PC-9 (cell line): Measurements from ENCODE around the gene LSM14A. TPM values are rescaled to one million over a fixed set of nuclear protein-coding genes. Genes with fewer than 3 reads are reported as not detected.

Source experiments
- BruUV-seq: library from RNA; stranded (reverse); fragments of 400-500 nt; replicated peaks from 2 replicates; lab custom pipeline; 2021; lab: Mats Ljungman, UMichigan
- CTCF ChIA-PET: fragments of 300-600 bp; sonication (Branson Sonifier 250); formaldehyde crosslinking; loops from one replicate; lab custom pipeline; 2022; ENCODE audit warnings: antibody characterized with exemption; lab: Charles Lee
- POLR2A ChIA-PET: fragments of 300-600 bp; sonication (Branson Sonifier 250); formaldehyde crosslinking; loops from one replicate; lab custom pipeline; 2022; ENCODE audit warnings: antibody characterized with exemption; ENCODE audit not compliant: unreplicated experiment; lab: Charles Lee
- DNase-seq, 2 experiments: peaks; one replicate each; pipeline versions ENCODE4 v3.0.0 to v3.0.0-alpha.2; 2015 to 2022; ENCODE audit warnings: mixed read lengths in 1 of 2
- H2AFZ ChIP-seq: fragments of 200-600 bp; sonication (generic); 2 replicates; pipeline ENCODE4 v1.8.1; 2017; ENCODE audit warnings: antibody characterized with exemption
- H3F3A ChIP-seq: fragments of 200-600 bp; sonication (generic); 2 replicates; pipeline ENCODE4 v1.8.1; 2017; ENCODE audit warnings: antibody characterized with exemption, mild to moderate bottlenecking, low read depth; ENCODE audit not compliant: insufficient read depth
- H3K27ac ChIP-seq: fragments of 200-600 bp; sonication (generic); 2 replicates; pipeline ENCODE4 v1.6.1; 2016; ENCODE audit warnings: mixed run types
- H3K27me3 ChIP-seq: fragments of 200-600 bp; sonication (generic); 2 replicates; pipeline ENCODE4 v1.6.1; 2016; ENCODE audit warnings: low read depth, mixed run types; ENCODE audit not compliant: insufficient read depth
- H3K36me3 ChIP-seq: fragments of 200-600 bp; sonication (generic); 2 replicates; pipeline ENCODE4 v1.6.1; 2016; ENCODE audit warnings: low read depth, mixed run types
- H3K4me1 ChIP-seq: fragments of 200-600 bp; sonication (generic); replicated peaks from 2 replicates; pipeline ENCODE4 v1.6.1; 2016; ENCODE audit warnings: mixed run types; ENCODE audit not compliant: insufficient read depth
- H3K4me2 ChIP-seq: fragments of 200-600 bp; sonication (generic); 2 replicates; pipeline ENCODE4 v1.6.1; 2017; ENCODE audit warnings: mixed run types
- H3K4me3 ChIP-seq: fragments of 200-600 bp; sonication (generic); 2 replicates; pipeline ENCODE4 v1.6.1; 2016; ENCODE audit warnings: mixed run types
- H3K79me2 ChIP-seq: fragments of 200-600 bp; sonication (generic); 2 replicates; pipeline ENCODE4 v1.6.1; 2017; ENCODE audit warnings: low read depth, mixed run types
- H3K9me2 ChIP-seq: fragments of 200-600 bp; sonication (generic); 2 replicates; pipeline ENCODE4 v1.8.1; 2017; ENCODE audit warnings: mild to moderate bottlenecking; ENCODE audit not compliant: insufficient read depth
- H3K9me3 ChIP-seq: fragments of 200-600 bp; sonication (generic); 2 replicates; pipeline ENCODE4 v1.8.1; 2016; ENCODE audit warnings: low read depth; ENCODE audit not compliant: insufficient read depth
- H4K20me1 ChIP-seq: fragments of 200-600 bp; sonication (generic); 2 replicates; pipeline ENCODE4 v1.8.1; 2017; ENCODE audit not compliant: insufficient read depth
- CTCF ChIP-seq: fragments of 200-600 bp; sonication (generic); conservative IDR thresholded peaks from 2 replicates; pipeline ENCODE4 v1.6.1; 2017; ENCODE audit warnings: mixed run types, antibody characterized with exemption, mild to moderate bottlenecking, moderate library complexity
- EZH2 ChIP-seq: fragments of 200-600 bp; sonication (generic); IDR thresholded peaks from 2 replicates; pipeline ENCODE4 v1.8.0; 2017; ENCODE audit warnings: antibody characterized with exemption, low read depth
- intact Hi-C: fragments of 100-400 bp; cut with micrococcal nuclease; formaldehyde crosslinking; loops from one replicate; pipeline ENCODE4 v1.10.0; 2022; ENCODE audit not compliant: unreplicated experiment
- total RNA-seq: library from RNA; stranded (reverse); gene quantifications from 2 replicates; pipeline ENCODE4 v1.2.3, GENCODE V29; 2021

LSM14A gene
- total RNA-seq, 1 experiment from 2014 or later = 169 TPM

- H3K4me3 ChIP-seq = no peak overlapping the region
- no peaks in the 10 kb centered on the region for H3K9me3 ChIP-seq
- H3K27me3 ChIP-seq = no peaks in the 10 kb centered on the region
- BruUV-seq = no TSS peak
- H3K79me2 ChIP-seq = no peaks in the 10 kb centered on the region
- no peaks in the 10 kb centered on the region for H4K20me1 ChIP-seq
- no peaks in the 10 kb centered on the region for H3K9me2 ChIP-seq
- no peaks in the 10 kb centered on the region; the same call in 1 of the 2 replicates for H3F3A ChIP-seq
- intact Hi-C loops = no loop called here
- no peak overlapping the region for H3K4me2 ChIP-seq
- no peak overlapping the region for H3K27ac ChIP-seq
- H2AFZ ChIP-seq = no peak overlapping the region
- no peaks in the 10 kb centered on the region for H3K4me1 ChIP-seq
- ChIA-PET CTCF (no interaction called here), POLR2A (interaction anchor here (0.7 kb wide), 1 partner anchor 18 kb away, joined by 4 read pairs; no protein-coding TSS in a partner anchor)
- no peaks in the 10 kb centered on the region for H3K36me3 ChIP-seq
- DNase-seq = no peak
- TF ChIP-seq CTCF (no peak), EZH2 (no peak)
Measured at GRCh38 chr19:34243876-34244578, 71.7 kb downstream of the LSM14A start.

GRCh38 chr19:34244611-34245299 is 72.5 kb downstream of the LSM14A start:
- no peak for DNase-seq
- H3K27ac ChIP-seq = no peak overlapping the region
- no peaks in the 10 kb centered on the region for H3K4me1 ChIP-seq
- H3K27me3 ChIP-seq = no peaks in the 10 kb centered on the region
- no peaks in the 10 kb centered on the region for H3K9me2 ChIP-seq
- H3F3A ChIP-seq = no peaks in the 10 kb centered on the region; the same call in 1 of the 2 replicates
- H4K20me1 ChIP-seq = no peaks in the 10 kb centered on the region
- H3K36me3 ChIP-seq = no peaks in the 10 kb centered on the region
- H3K4me3 ChIP-seq = no peak overlapping the region
- intact Hi-C loops = no loop called here
- no peaks in the 10 kb centered on the region for H3K79me2 ChIP-seq
- ChIA-PET POLR2A (no interaction called here), CTCF (no interaction called here)
- no TSS peak for BruUV-seq
- no peaks in the 10 kb centered on the region for H3K9me3 ChIP-seq
- TF ChIP-seq CTCF (no peak), EZH2 (no peak)
- no peak overlapping the region for H2AFZ ChIP-seq
- H3K4me2 ChIP-seq = no peak overlapping the region

GRCh38 chr19:34246340-34246739 is 74.0 kb downstream of the LSM14A start:
- Histone ChIP-seq H3K4me2 (no peak overlapping the region), H3K4me1 (no peaks in the 10 kb centered on the region), H2AFZ (no peak overlapping the region), H3K4me3 (no peak overlapping the region), H3K79me2 (no peaks in the 10 kb centered on the region), H3K27ac (no peak overlapping the region), H3K9me2 (no peaks in the 10 kb centered on the region), H3F3A (no peaks in the 10 kb centered on the region; the same call in 1 of the 2 replicates), H3K9me3 (no peaks in the 10 kb centered on the region), H4K20me1 (no peaks in the 10 kb centered on the region), H3K36me3 (no peaks in the 10 kb centered on the region), H3K27me3 (no peaks in the 10 kb centered on the region)
- TF ChIP-seq CTCF (no peak), EZH2 (no peak)
- POLR2A ChIA-PET = no interaction called here
- CTCF ChIA-PET = interaction anchor here (0.6 kb wide), 1 partner anchor 153 kb away, joined by 4 read pairs; no protein-coding TSS in a partner anchor
- intact Hi-C loops = no loop called here
- no peak for DNase-seq
- BruUV-seq = no TSS peak
